GM18505 (cell line): ENCODE results near the gene NKAIN2.
"Not testable (repeated sequence)": the region's sequence is repeated elsewhere in the genome, so short reads cannot be mapped to it uniquely, and the experiment has no call there.

Experiments used
- ATAC-seq: cut with Tn5 transposase; IDR thresholded peaks from one replicate; pipeline ENCODE4 v1.9.1; 2021; ENCODE audit not compliant: unreplicated experiment
- POLR2A ChIP-seq: IDR thresholded peaks from 4 replicates; pipeline ENCODE4 v1.6.1; 2011; ENCODE audit warnings: borderline replicate concordance; ENCODE audit not compliant: insufficient read depth, insufficient read length; ENCODE audit errors: extremely low read depth

NKAIN2 gene

GRCh38 chr6:124441450-124441849 lies 637.8 kb downstream of the NKAIN2 start:
- ATAC-seq, result no peak
- TF ChIP-seq POLR2A, result no peak

GRCh38 chr6:124443541-124443940 lies 639.9 kb downstream of the NKAIN2 start:
- ATAC-seq, result no peak
- no peak for TF ChIP-seq POLR2A

GRCh38 chr6:124445581-124445980 lies 641.9 kb downstream of the NKAIN2 start:
- no peak for TF ChIP-seq POLR2A
- ATAC-seq, result no peak

GRCh38 chr6:124446961-124447360 lies 643.3 kb downstream of the NKAIN2 start:
- TF ChIP-seq POLR2A, result no peak
- ATAC-seq, result no peak

- no peak for TF ChIP-seq POLR2A
These were observed 655.6 kb downstream of the NKAIN2 start for GRCh38 chr6:124459268-124459667.

GRCh38 chr6:124462750-124463149 lies 659.1 kb downstream of the NKAIN2 start:
- TF ChIP-seq POLR2A, result no peak
- no peak for ATAC-seq

More at GRCh38 chr6:124459268-124459667, 655.6 kb downstream of the NKAIN2 start:
- ATAC-seq, result no peak

GRCh38 chr6:124463271-124463670 lies 659.6 kb downstream of the NKAIN2 start:
- no peak for ATAC-seq
- TF ChIP-seq POLR2A, result no peak

GRCh38 chr6:124464600-124464999 lies 660.9 kb downstream of the NKAIN2 start:
- ATAC-seq, result not testable (repeated sequence)

- ATAC-seq, result no peak
These were observed 663.3 kb downstream of the NKAIN2 start for GRCh38 chr6:124466949-124467348.

GRCh38 chr6:124467366-124467765 lies 663.7 kb downstream of the NKAIN2 start:
- no peak for ATAC-seq
- no peak for TF ChIP-seq POLR2A

More at GRCh38 chr6:124466949-124467348, 663.3 kb downstream of the NKAIN2 start:
- no peak for TF ChIP-seq POLR2A

GRCh38 chr6:124470803-124471202 lies 667.1 kb downstream of the NKAIN2 start:
- TF ChIP-seq POLR2A, result no peak
- ATAC-seq, result no peak

- no peak for ATAC-seq
- TF ChIP-seq POLR2A, result no peak
These were observed 671.5 kb downstream of the NKAIN2 start for GRCh38 chr6:124475176-124475575.

- TF ChIP-seq POLR2A, result no peak
- ATAC-seq, result no peak
These were observed 675.2 kb downstream of the NKAIN2 start for GRCh38 chr6:124478906-124479305.

GRCh38 chr6:124479991-124480430 lies 676.3 kb downstream of the NKAIN2 start:
- no peak for TF ChIP-seq POLR2A
- no peak for ATAC-seq

- no peak for TF ChIP-seq POLR2A
- no peak for ATAC-seq
These were observed 678.4 kb downstream of the NKAIN2 start for GRCh38 chr6:124482071-124482491.
